GM21447 (cell line): ENCODE data around the gene SLC39A9.
"Not testable (repeated sequence)": the region's sequence is repeated elsewhere in the genome, so short reads cannot be mapped to it uniquely, and the experiment has no call there.

Source experiments
- ATAC-seq: cut with Tn5 transposase; IDR thresholded peaks from one replicate; pipeline ENCODE4 v1.9.1; 2021; ENCODE audit not compliant: unreplicated experiment

Gene SLC39A9

GRCh38 chr14:69498286-69498685 is 99.8 kb downstream of the SLC39A9 start:
- not testable (repeated sequence) for ATAC-seq

GRCh38 chr14:69499436-69499835 is 100.9 kb downstream of the SLC39A9 start:
- ATAC-seq = no peak

GRCh38 chr14:69500096-69500495 is 101.6 kb downstream of the SLC39A9 start:
- ATAC-seq = no peak

DNA sequence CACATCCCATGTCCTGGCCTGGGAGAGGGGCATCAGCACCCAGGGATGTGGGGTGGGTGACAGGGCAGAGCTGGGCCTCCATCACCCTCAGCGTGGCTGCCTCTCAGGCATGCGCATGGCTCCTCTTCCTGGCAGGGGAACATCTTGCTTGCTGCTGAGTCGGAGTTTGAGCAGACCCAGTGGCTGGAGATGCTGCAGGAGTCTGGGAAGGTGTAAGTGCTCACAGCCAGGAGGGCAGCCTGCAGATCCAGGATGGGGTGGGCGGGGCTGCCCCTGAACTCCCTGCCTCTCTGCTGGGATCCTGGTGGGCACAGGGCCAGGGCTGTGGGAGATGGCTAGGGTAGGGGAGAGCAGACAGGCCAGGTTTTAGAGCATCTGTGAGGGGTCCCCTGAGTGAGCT is 102.2 kb downstream of the SLC39A9 start:
- ATAC-seq = no peak

DNA sequence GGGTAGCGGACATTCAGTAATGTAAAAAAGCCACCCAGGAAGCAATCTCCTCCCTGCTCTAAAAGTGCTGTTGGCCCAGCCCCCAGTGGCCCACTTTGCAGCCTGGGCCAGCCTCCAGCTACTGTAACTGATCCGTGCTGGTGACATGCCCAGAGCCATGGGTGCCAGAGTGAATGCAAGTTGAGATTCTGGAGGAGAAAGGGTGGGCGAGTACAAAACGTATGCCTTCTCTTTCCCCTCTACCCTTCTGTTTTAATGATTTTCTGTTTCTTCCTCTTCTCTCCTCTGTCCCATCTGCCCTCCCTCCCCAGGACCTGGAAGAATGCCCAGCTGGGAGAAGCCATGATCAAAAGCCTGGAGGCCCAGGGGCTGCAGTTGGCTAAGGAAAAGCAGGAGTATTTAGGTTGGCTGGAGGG is 102.9 kb downstream of the SLC39A9 start:
- ATAC-seq = no peak

- ATAC-seq = no peak
Observed at GRCh38 chr14:69504775-69505174, 106.3 kb downstream of the SLC39A9 start.

GRCh38 chr14:69505338-69506240 is 107.1 kb downstream of the SLC39A9 start:
- no peak for ATAC-seq

DNA sequence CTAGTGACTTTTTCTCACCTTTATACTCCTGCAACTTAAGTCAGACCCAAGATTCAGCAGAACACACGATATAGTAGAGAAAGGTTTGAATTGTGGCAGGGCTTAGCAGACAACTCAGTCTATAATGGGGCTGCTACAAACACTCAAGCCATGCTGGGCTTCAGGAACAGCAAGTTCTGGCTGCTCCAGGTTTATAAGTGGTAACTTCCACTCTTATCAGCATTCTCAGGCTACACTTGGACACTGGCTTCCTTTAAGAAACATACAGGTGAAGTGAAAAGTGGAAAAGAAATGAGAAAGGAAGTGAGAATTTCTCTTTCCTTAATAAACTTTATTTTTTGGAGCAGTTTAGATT is 107.7 kb downstream of the SLC39A9 start:
- ATAC-seq = no peak
